ENCODE results near the gene TGM4.
"Not testable (repeated sequence)": the region's sequence is repeated elsewhere in the genome, so short reads cannot be mapped to it uniquely, and the experiment has no call there.

The TGM4 gene

DNA sequence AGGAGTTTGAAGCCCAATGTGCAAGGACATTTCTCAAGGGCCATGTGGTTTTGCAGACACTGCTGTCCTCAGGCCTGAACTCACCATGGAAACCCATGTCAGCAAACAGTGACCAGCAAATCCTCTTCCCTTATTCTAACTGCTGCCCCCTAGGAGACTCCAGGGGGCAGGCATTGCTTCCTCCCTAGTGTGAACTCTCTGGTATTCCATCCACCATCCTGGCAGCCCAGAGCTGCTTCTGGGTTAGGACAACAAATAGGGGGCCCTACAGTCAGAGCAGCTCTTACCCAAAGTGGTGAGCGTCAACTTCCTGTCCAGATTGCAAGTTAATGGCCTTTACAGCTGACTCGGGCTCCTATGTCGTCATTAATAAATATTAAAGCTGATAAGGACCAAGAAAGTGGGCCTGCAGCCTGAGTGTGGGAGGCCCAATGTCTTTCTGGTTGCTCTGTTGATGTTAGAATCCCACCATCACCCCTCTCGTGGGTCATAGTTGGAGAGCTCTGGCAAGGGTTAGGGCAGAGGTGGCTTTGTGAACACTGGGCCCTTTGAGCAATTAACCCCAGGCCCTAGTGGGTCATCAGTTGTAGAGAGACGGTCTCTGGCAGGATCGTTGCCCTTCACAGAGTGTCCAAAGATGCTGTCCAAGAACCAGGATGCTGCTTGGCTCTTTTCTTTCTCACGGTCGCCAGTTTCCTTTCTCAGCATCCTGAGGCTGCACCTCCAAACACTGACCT is 41.5 kb downstream of the TGM4 start:
- no peak for DNase-seq (ENCODE audit: low read depth in 2 of 2)

GRCh38 chr3:44918087-44918486 is 43.7 kb downstream of the TGM4 start:
- no peak for DNase-seq (ENCODE audit: low read depth in 2 of 2)

GRCh38 chr3:44918581-44918980 is 44.2 kb downstream of the TGM4 start:
- DNase-seq (ENCODE audit: low read depth in 2 of 2): no peak

GRCh38 chr3:44920081-44920480 is 45.7 kb downstream of the TGM4 start:
- no peak for DNase-seq (ENCODE audit: low read depth in 2 of 2)

DNA sequence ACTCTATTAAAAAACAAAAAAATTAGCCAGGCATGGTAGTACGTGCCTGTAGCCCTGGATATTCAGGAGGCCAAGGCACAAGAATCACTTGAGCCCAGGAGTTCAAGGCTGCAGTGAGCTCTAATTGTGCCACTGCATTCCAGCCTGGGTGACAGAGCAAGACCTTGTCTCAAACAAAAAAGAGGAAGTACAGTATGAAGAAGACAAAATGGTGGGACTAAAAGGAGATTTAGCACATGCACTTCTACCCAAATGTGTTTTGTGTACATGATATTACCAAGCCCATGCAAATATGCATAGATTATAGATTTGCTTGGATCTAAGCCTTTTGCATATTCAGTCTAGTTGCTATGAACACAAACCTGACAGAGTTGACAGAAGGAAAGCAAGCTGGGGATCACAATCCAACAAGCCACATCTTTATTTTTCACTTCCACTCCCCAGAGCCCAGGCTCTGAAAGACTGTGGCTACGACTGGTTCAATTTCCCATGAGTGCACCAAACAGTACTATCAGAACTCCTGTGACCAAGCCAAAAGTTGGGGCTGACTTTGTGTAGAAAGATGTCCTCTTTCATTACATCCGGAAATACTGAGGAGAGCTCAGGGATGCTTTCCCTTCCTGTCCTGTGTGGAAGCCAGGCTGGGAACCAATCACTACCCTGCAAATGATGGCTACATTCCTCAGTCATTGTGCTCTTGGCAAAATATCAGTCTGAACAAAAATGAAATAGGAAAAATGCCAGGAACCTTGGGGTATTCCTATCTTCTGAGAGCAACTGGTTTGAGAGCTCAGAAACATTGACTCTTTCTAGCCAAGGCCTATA is 49.4 kb downstream of the TGM4 start:
- no peak for DNase-seq (ENCODE audit: low read depth in 2 of 2)

DNA sequence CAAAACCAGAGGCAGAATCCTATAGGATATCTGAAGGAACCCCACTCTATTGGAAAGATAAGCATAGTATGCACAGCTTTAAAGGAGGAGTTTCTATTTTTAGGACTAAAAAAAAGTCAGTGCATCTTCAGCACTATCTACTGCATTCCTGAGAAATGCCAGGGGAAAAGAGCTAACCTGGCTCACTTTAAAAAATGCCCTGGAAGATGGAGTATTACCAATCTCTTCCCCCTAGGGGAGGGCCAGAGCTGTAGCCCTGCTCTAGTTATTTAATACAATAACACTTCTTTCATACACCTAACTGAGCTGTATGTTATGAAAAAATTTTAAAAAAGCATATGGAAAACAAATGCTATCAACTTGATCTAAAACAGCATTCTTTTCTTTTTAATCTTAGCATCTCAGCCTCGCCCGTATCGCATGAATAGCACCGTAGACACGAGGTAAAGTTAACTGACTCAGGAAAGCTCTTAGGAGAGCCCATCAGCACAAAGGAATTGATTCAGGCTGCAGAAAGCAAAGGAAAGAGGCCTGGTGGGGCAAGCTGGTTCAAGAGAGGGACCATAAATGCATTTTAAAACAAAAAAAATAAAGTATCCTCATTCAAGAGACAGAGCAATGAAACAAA is 50.2 kb downstream of the TGM4 start:
- DNase-seq (ENCODE audit: low read depth in 2 of 2): no peak

- DNase-seq (ENCODE audit: low read depth in 2 of 2): no peak
These were observed 51.8 kb downstream of the TGM4 start for GRCh38 chr3:44926172-44926571.

- no peak for DNase-seq (ENCODE audit: low read depth in 2 of 2)
These were observed 52.5 kb downstream of the TGM4 start for GRCh38 chr3:44926921-44927320.

GRCh38 chr3:44927371-44927770 is 53.0 kb downstream of the TGM4 start:
- DNase-seq (ENCODE audit: low read depth in 2 of 2): no peak

GRCh38 chr3:44929782-44930181 is 55.4 kb downstream of the TGM4 start:
- DNase-seq (ENCODE audit: low read depth in 2 of 2): no peak

- DNase-seq (ENCODE audit: low read depth in 2 of 2): no peak
These were observed 56.5 kb downstream of the TGM4 start for GRCh38 chr3:44930911-44931310.

DNA sequence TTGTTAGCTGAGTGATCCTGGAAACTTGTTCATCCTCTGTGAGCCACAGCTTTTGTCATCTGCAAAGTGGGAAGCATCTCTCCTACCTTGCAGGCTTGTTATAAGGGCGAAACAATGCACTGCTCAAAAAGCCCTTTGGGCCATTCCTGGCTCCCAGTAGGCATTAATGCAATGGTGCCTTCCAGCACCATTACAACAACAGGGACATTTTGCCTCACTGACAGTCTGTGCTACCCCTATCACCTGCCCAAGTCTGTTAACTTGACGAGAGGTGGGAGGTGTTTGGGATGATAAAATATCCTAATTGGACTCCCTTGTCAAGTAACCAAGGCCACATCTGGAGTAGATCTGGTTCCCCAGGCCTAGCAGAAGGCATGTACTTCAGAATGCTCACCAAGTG is 57.4 kb downstream of the TGM4 start:
- no peak for DNase-seq (ENCODE audit: low read depth in 2 of 2)

- no peak for DNase-seq (ENCODE audit: low read depth in 2 of 2)
These were observed 57.9 kb downstream of the TGM4 start for GRCh38 chr3:44932271-44932670.

DNA sequence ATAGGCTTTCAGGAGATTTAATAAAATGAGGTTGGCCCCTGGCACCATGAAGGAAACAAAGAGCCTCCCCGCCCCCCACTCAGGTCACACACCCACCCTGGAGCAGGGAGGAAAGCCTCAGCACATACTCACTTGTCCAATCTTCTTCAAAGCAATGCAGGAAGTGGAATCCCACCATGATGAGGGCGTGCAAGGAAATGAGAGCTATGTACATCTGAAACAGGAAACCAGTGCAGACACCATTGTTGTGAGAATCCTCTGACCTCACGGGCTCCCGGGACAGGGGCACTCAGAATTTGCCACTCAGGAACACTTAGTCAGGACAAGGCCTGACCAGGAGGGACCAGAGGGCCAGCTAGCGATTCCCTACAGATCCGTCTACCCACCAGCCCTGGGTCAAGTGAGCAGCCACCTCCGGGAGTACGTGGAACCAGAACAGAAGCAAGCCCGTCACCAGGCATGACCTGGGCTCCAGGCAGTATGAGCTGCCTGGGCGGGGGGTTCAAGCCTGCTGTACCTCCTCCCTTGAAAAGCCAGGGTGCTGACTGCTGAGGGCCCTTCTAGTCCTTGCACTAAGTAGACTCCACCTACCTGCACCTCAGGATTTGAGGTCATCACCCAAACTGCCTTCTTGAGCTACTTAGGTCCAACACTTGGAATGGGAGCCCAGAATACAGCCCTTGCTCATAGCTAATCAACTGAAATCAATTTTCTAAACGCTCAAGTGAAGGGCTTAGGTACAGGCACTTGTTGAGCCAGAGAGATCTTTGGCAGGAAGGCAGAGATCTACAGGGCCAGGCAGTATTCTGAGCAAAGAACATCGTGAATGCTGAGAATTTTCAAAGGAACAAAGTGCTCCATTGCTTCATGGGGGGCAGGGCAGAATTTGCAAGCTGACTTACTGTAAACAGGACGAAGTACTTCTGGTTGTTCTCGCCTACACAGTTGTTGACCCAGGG is 58.9 kb downstream of the TGM4 start:
- no peak for DNase-seq (ENCODE audit: low read depth in 2 of 2)

DNA sequence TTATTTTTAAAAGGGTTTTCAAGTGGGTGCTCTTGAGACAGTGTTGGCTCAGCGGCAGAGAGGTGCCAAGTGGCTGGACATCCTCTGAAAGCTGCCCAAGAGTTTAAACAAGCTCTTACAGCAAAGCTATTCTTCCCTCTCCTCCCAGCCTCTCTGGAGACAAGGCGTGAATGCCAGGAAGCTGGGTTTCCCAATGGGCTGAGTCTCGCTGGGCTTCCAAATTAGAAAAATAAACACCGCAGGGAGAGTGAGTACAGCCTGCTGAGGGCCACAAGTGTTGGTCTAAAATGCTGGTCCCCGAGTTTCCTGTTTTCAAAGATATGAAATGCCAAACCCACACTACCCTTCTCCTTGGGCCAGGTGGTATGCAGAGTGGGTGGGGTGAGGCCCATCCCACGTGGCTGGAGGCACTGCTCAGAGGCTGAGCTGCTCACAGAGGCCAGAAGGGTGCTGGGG is 65.2 kb downstream of the TGM4 start:
- no peak for DNase-seq (ENCODE audit: low read depth in 2 of 2)

DNA sequence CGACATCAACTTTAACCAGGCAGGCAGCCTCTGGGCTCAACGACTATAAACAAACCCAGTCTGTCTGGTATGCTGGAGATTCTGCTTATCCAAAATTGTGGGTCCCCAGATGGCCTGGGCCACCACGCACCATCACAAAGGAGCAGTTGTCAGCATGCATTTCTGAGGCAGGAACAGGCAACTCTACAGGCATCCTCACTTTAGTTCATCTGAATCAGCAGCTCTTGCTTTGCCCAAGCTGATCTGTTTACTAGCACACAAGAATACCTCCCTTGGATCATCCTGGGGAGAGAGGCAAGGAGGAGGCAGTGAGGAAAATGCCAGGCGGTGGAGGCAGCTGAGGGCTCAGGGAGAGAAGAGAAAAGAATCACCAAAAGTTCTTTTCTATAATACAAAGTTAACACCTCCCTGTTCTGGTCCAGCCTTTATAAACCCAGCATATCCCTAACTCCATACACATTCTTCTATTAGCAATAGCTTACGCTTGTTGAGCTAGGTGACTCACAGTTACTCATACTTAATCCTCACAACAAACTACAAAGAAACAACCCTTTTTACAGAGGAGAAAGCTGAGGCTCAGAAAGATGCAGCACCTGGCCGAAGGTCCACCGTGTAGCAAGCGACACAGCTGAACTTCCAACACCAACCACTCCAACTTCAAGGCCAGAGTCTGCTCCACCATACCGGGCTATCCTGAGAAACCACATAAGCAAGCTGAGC is 68.0 kb downstream of the TGM4 start:
- no peak for DNase-seq (ENCODE audit: low read depth in 2 of 2)

- no peak for DNase-seq (ENCODE audit: low read depth in 2 of 2)
These were observed 73.8 kb downstream of the TGM4 start for GRCh38 chr3:44948239-44948638.

DNA sequence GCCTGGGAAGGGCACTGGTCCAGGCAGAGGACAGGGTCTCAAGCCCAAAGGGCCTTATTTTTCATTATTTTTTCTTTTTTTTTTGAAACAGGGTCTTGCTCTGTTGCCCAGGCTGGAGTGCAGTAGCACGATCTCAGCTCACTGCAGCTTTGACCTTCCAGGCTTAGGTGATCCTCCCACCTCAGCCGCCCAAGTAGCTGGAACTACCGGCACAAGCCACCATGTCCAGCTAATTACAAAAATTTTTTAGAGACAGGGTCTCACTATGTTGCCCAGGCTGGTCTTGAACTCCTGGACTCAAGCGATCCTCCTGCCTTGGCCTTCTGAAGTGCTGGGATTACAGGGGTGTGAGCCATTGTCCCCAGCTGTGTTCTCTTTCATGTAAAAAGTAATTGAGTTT is 75.4 kb downstream of the TGM4 start:
- DNase-seq (ENCODE audit: low read depth in 2 of 2): not testable (repeated sequence)

DNA sequence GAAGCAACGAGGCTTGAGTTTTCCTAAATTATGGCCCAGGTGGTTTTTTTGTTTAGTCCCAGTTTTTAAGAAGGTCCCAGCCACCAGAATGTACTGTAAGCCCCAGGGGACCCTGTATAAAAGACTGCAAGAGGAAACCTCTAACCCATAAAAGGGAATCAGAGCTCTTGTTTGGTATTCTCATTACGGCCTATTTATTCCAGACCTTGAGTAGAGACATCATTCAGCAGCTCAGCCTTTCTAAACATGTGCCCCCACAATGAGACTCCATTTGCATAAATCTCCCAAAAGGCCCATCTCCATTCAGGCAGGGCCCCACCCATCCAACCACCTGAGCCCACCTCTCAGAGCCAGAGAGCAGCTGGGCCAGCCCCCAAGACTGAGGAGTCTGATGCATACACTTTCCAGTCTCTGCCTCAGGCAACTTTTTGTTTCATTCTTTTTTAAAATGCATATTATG is 75.9 kb downstream of the TGM4 start:
- no peak for DNase-seq (ENCODE audit: low read depth in 2 of 2)

DNA sequence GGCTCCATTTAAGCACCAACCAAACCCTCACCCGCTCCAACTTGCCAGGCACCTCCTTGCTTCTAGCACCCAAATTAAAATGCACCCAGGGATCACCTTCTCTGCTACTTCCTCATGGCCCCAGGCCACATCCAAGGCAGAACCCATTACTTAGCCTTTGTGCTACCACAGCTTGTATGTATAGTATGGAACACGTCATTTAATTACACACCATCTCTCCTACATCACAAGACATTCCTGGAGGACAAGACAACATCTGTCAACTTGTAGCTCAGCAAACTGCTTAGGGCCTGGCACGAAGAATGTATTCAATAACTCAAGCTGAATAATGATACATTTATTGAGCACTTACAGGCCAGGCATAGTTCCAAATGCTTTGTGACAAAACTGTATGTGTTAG is 78.3 kb downstream of the TGM4 start:
- DNase-seq (ENCODE audit: low read depth in 2 of 2): no peak

DNA sequence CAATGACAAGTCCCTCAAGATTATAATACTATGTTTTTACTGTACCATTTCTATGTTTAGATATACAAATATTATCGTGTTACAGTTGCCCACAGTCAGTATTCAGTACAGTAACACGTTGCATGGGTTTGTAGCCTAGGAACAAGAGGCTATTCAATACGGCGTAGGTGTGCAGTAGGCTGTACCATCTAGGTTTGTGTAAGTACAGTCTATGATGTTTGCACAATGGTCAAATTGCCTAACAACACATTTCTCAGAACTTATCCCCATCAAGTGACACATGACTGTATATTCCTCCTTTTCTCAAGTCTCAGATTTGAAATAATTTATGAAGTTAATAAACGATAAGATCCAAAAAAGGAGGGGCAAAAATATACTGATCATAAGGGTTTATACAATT is 79.9 kb downstream of the TGM4 start:
- DNase-seq (ENCODE audit: low read depth in 2 of 2): no peak
